ENCODE measurements around the gene AIF1.

The AIF1 gene

DNA sequence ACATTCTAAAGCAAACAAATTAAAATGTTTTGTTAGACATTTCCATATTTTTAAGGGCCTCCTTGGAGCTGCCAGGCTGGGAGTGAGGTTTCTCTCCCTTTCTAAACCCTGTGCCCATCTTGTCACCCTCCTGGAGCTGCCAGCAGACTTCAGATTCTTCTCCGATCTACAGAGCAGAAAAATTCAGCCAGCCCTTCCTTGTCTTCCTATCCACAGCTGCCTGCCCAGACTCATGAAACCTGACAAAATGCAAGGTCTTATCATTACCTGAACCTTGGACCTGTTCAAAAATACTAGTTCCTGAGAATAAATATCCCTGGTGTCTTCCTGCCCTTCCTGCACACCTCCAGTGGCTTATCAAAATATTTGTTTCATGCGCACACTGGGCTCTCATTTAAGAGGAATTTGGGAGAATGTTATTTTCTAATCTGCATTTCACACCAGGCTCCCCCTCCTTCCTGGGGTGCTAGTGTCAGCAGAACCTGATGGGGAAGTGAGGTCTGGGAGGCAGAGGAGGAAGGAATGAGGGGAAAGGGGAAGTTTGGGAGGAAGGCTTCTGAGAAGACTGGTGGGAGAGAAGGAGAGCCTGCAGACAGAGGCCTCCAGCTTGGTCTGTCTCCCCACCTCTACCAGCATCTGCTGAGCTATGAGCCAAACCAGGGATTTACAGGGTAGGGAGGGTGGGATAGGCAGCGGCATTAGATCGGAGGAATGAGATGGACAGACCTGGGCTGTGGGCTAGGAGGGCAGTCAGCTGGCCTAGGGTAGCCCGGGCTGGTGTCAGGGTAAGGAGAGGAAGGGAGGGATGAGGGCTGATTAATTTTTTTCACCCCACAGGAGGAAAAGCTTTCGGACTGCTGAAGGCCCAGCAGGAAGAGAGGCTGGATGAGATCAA lies at the start of gene AIF1:
Gene AIF1 (plus strand): TSS at position 551 of the 895 bp plus-strand sequence. CDS start 96 bp downstream, at position 647.
- TF ChIP-seq, protein P1, sequence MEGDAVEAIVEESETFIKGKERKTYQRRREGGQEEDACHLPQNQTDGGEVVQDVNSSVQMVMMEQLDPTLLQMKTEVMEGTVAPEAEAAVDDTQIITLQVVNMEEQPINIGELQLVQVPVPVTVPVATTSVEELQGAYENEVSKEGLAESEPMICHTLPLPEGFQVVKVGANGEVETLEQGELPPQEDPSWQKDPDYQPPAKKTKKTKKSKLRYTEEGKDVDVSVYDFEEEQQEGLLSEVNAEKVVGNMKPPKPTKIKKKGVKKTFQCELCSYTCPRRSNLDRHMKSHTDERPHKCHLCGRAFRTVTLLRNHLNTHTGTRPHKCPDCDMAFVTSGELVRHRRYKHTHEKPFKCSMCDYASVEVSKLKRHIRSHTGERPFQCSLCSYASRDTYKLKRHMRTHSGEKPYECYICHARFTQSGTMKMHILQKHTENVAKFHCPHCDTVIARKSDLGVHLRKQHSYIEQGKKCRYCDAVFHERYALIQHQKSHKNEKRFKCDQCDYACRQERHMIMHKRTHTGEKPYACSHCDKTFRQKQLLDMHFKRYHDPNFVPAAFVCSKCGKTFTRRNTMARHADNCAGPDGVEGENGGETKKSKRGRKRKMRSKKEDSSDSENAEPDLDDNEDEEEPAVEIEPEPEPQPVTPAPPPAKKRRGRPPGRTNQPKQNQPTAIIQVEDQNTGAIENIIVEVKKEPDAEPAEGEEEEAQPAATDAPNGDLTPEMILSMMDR (IDR thresholded peaks at IDR 0.05), result peak; percentile 17
- Histone ChIP-seq H3K9me3 (no peaks in the 10 kb centered on the region), H3K27me3 (no peaks in the 10 kb centered on the region), H3K36me3 (no peaks in the 10 kb centered on the region), H3K27ac (peak within 1 kb of the TSS; percentile 98), H3K4me1 (ENCODE audit: control insufficient read depth in 1 of 2, insufficient read depth in 1 of 2, low read depth in 1 of 2, low read length in 1 of 2) (peaks cover 50 to 60% of the 10 kb centered on the region in 2 experiments), H3K4me3 (ENCODE audit: low read depth in 1 of 2, low read length in 1 of 2) (peak within 1 kb of the TSS; percentile 79 to 87)

DNA sequence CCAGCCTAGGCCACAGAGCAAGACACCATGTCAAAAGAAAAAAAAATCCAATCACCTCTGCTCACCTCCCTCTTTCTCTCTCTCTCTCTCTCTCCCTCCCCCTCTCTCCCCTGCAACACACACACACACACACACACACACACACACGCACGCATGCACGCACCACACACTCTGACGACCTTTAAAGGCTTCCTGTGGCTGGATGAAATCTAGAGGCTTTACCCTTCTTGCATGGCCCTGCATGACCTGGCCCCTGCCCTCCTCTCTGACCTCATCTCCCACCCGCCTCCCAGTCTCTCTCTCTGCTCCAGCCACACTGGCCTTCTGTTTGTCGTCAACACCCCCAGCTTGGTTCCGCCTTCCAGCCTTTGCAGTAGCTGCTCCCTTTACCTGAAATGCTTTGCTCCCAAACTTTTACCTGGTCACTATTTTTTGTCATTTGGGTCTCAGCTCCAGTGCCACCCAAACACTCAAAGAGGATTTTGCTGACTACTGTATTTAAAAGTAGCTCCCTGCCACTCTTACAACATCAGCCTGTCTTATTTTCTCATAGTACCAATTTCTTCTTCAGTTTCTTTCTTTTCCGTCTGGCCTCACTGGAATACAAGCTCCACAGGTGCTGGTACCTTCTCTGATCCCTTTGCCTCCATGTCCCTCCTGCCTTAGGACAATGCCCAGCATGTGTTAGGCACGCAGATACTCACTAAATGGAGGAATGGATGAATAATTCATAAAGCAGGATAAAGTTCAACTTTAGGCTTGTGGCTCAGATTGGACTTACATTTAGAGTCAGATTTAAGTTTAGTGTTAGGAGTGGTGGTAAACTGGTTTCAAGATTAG lies 47.3 kb upstream of the AIF1 start:
- Histone ChIP-seq H3K27ac (peak overlapping the region; percentile 82), H3K9me3 (no peaks in the 10 kb centered on the region), H3K4me1 (ENCODE audit: control insufficient read depth in 1 of 2, insufficient read depth in 1 of 2, low read depth in 1 of 2, low read length in 1 of 2) (peaks cover 15 to 17% of the 10 kb centered on the region in 2 experiments), H3K36me3 (no peaks in the 10 kb centered on the region), H3K27me3 (no peaks in the 10 kb centered on the region), H3K4me3 (ENCODE audit: low read depth in 1 of 2, low read length in 1 of 2) (no peak overlapping the region)
- TF ChIP-seq, protein P1 (IDR thresholded peaks at IDR 0.05), result no peak

DNA sequence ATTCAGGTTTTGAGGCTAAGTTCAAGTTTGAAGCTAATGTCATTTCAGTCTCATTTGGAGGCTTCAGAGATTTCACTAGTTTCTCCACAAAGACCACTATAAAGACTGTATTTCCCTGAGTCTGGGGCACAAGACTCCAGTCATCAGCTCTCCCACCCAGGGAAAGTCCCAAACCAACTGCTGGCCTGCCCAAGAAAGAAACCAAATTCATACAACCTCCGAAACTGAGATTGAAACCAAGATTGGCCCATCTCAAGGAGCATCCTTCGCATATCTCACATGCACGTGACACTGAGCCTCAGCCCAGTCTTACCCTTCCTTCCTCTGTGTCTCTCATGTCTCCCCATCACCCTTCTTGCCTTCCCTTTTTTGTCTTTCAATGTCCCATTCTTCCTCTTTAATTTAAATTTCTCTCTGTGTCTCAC lies 46.5 kb upstream of the AIF1 start:
- Histone ChIP-seq H3K27me3 (no peaks in the 10 kb centered on the region), H3K4me3 (ENCODE audit: low read depth in 1 of 2, low read length in 1 of 2) (peak overlapping the region in 1 of 2 experiments; percentile 4), H3K9me3 (no peaks in the 10 kb centered on the region), H3K4me1 (ENCODE audit: control insufficient read depth in 1 of 2, insufficient read depth in 1 of 2, low read depth in 1 of 2, low read length in 1 of 2) (peaks cover 15 to 17% of the 10 kb centered on the region in 2 experiments), H3K27ac (peak overlapping the region; percentile 82), H3K36me3 (no peaks in the 10 kb centered on the region)
- TF ChIP-seq, protein P1 (IDR thresholded peaks at IDR 0.05), result no peak

DNA sequence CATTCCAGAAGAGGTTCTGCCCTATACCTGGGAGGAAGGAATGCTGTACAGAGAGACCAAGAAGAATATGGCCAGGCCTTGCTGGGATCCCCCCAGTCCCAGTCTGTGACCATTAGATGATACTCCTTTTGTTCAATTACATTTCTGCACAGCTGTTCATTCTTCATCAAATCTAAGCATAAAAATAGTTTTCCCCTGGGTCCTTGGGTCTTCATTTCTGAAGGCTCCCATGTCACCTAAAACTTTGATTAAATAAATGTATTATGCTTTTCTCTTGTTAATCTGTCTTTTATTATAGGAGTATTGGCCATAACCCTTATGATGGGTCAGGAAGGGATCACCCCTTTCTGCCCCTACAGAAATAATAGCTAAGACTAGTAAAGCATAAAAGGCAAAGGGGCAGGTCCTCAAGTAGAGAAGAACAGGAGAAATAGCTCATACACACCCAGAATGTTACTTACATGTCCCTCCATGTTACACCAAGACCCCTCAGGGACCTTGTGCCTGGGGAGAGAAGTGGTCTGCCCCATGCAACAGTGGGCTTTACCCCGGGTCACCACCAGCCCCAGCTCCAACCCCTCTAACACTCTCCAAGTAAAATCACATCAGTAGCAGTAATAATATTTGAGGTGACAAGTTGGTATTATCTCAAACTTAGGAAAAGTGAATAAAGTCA lies 45.0 kb upstream of the AIF1 start:
- Histone ChIP-seq H3K4me3 (ENCODE audit: low read depth in 1 of 2, low read length in 1 of 2) (no peak overlapping the region), H3K27me3 (no peaks in the 10 kb centered on the region), H3K36me3 (no peaks in the 10 kb centered on the region), H3K9me3 (no peaks in the 10 kb centered on the region), H3K4me1 (ENCODE audit: control insufficient read depth in 1 of 2, insufficient read depth in 1 of 2, low read depth in 1 of 2, low read length in 1 of 2) (peaks cover 21 to 22% of the 10 kb centered on the region in 2 experiments), H3K27ac (no peak overlapping the region)
- TF ChIP-seq, protein P1 (IDR thresholded peaks at IDR 0.05), result no peak
